ENCODE results near the gene SCAF1. TPM values are rescaled to one million over a fixed set of nuclear protein-coding genes. Genes with fewer than 3 reads are reported as not detected.

Gene SCAF1
- total and polyA plus RNA-seq, 9 of the 15 experiments (the other 6 are each of a cell fraction or from before 2014, with no cell fraction given): 0.20 to 79.0 (median 4.9) TPM

- TF ChIP-seq ELF4 (CRISPR knock-in tag; IDR thresholded peaks at IDR 0.05) (0 out of 2 replicates have a peak, but pooled peaks have one; percentile 20), THAP12 (CRISPR knock-in tag; IDR thresholded peaks at IDR 0.05) (peak; percentile 91), HNRNPH1 (optimal IDR thresholded peaks at IDR 0.05; ENCODE audit: low read depth, low read length) (peak; percentile 62), TRIM25 (IDR thresholded peaks at IDR 0.05; ENCODE audit: borderline replicate concordance) (no peak), E2F8 (IDR thresholded peaks at IDR 0.05; ENCODE audit: low read depth, partially characterized antibody) (peak; percentile 66), SMARCC2 (IDR thresholded peaks at IDR 0.05; ENCODE audit: low read depth) (no peak), ZBTB26 (CRISPR knock-in tag; IDR thresholded peaks at IDR 0.05) (0 out of 2 replicates have a peak, but pooled peaks have one; percentile 44), ATF7 (IDR thresholded peaks at IDR 0.05) (no peak), HNRNPLL (IDR thresholded peaks at IDR 0.05; ENCODE audit: low read depth, low read length, poor library complexity, severe bottlenecking) (peak; percentile 15), BRD9 (IDR thresholded peaks at IDR 0.05; ENCODE audit: low read depth, partially characterized antibody) (peak; percentile 21), PHB (CRISPR knock-in tag; IDR thresholded peaks at IDR 0.05) (no peak), SRF (CRISPR knock-in tag; IDR thresholded peaks at IDR 0.05) (0 out of 4 replicates have a peak, but pooled peaks of 1 of the 2 experiments have one; percentile 3), BCOR (IDR thresholded peaks at IDR 0.05) (no peak), KDM4B (IDR thresholded peaks at IDR 0.05; ENCODE audit: borderline replicate concordance in 2 of 2, low read depth in 1 of 2) (peak in 1 of 2 experiments; percentile 87; a peak in 2 of 4 replicates), HMGN3 (IDR thresholded peaks at IDR 0.05; ENCODE audit: borderline replicate concordance, extremely low read depth, insufficient read length, low read depth, low read length) (peak; percentile 76), HLTF (IDR thresholded peaks at IDR 0.05) (peak; percentile 82; the same call in 1 of the 2 replicates), ZFPM2 (CRISPR knock-in tag; IDR thresholded peaks at IDR 0.05) (0 out of 2 replicates have a peak, but pooled peaks have one; percentile 28), NFE2L1 (tag; IDR thresholded peaks at IDR 0.05; ENCODE audit: borderline replicate concordance, low read depth) (no peak), ZBTB7A (IDR thresholded peaks at IDR 0.05; ENCODE audit: borderline replicate concordance, control insufficient read depth, low read depth, low read length) (peak; percentile 92)
These were observed 35.4 kb downstream of the SCAF1 start, which contains the start of gene PRMT1 (continued) for GRCh38 chr19:49677231-49677900.

All from K562 (cell line).